Keratinocyte (primary cell): ENCODE data around the gene XG.

Experiments used
- CTCF ChIP-seq, 3 experiments: IDR thresholded peaks in 1 of 3; conservative IDR thresholded peaks in 1 of 3; optimal IDR thresholded peaks in 1 of 3; 2 replicates in 2 of 3; 3 replicates in 1 of 3; pipeline versions ENCODE3 to v1.5.1; 2011; ENCODE audit warnings: low read length in 3 of 3, mild to moderate bottlenecking in 3 of 3, moderate library complexity in 2 of 3, control low read depth in 1 of 3, inconsistent platforms in 1 of 3; ENCODE audit not compliant: insufficient read depth in 2 of 3; ENCODE audit errors: extremely low read depth in 1 of 3
- EZH2 ChIP-seq: IDR thresholded peaks from one replicate; pipeline ENCODE4 v1.6.1; 2012; ENCODE audit warnings: inconsistent platforms, mild to moderate bottlenecking, low read length, moderate library complexity

- TF ChIP-seq CTCF (optimal IDR thresholded peaks at IDR 0.05 in 1 of 3, IDR thresholded peaks at IDR 0.05 in 1 of 3, conservative IDR thresholded peaks at IDR 0.05 in 1 of 3; ENCODE audit: extremely low read depth in 1 of 3, insufficient read depth in 2 of 3, low read length in 3 of 3) (no peak), EZH2 (no peak)
Measured at GRCh38 chrX:2824886-2825285, 73.0 kb downstream of the XG start.
